Adrenal gland (tissue), 5 donors: ENCODE data around the gene NME5.

ENCODE experiments used
- CTCF ChIP-seq, 6 experiments: fragments of 450-650 bp in 4 of 6; fragments of 200-600 bp in 2 of 6; sonication (generic) in 1 of 6; IDR thresholded peaks; 1 replicate in 5 of 6; 2 replicates in 1 of 6; pipeline versions ENCODE4 v1.5.1 to v1.8.0; 2016 to 2021; ENCODE audit warnings: antibody characterized with exemption in 6 of 6, mild to moderate bottlenecking in 2 of 6, moderate library complexity in 1 of 6
- POLR2A ChIP-seq, 2 donors: fragments of 450-650 bp; IDR thresholded peaks; one replicate each; pipeline ENCODE4 v1.6.1; 2017; ENCODE audit warnings: antibody characterized with exemption in 2 of 2, mild to moderate bottlenecking in 2 of 2, moderate library complexity in 1 of 2
- donor health status: DM: no; HTN: no; CAD: no.

DNA sequence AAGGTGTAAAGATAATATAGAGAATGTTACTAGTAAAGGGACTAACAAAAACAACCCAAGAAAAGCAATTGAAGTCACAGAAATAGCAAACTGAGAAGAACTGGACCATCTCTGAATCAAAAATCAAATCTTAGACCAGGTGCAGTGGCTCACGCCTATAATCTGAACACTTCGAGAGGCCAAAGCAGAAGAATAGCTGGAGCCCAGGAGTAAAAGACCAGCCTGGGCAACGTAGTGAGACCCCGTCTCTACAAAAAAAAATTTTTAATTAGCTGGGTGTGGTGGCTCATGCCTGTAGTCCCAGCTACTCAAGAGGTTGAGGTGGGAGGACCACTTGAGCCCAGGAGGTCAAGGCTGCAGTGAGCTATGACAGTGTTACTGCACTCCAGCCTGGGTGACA is 28.0 kb downstream of the NME5 start:
- TF ChIP-seq CTCF (IDR thresholded peaks at IDR 0.05): no peak
- no peak for TF ChIP-seq POLR2A (IDR thresholded peaks at IDR 0.05)
